ENCODE results near the gene IL4I1. TPM values are rescaled to one million over a fixed set of nuclear protein-coding genes. Genes with fewer than 3 reads are reported as not detected.
"Not testable (repeated sequence)": the region's sequence is repeated elsewhere in the genome, so short reads cannot be mapped to it uniquely, and the experiment has no call there.

IL4I1 gene
- total and polyA plus RNA-seq, 3 experiments from 2014 or later, result 13.1 to 39.1 (median 35.6) TPM

DNA sequence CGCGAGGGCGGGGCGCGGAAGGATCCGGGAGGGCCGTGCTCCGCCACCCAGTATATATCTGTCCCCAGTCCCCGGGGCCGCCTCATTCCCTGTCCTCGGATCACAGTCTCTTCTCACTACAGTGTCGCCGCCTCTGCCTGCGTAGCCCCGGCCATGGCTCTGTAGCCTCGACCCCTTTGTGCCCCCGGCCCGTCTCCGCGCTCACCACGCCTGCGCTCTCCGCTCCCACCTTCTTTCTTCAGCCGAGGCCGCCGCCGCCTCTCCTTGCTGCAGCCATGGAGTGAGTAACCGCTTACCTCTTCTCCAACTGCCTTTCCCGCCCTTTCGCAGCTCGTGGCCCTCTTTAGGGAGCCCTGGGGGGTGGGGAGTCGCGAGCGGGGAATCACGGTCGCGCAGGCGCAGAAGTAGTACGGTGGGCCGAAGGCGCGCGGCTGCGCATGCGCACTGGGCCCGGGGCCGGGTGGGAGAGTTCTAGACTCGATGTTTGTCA lies 32.5 kb upstream of the IL4I1 start, which contains the start of the genes ATF5 and NUP62:
ATF5 (plus strand) TSS at position 85 of the 490 bp plus-strand sequence. CDS start 1,646 bp downstream, outside the sequence.
NUP62 (minus strand) TSS at position 384 of the 490 bp plus-strand sequence. CDS start 19,697 bp downstream, outside the sequence.
- H3K27me3 ChIP-seq (ENCODE audit: insufficient read depth, low read length, poor library complexity, severe bottlenecking), result no peaks in the 10 kb centered on the region
- H3K4me1 Mint-ChIP-seq, result peaks cover 61 to 75% (median 72%) of the 10 kb centered on the region in 3 donors
- H3K4me3 Mint-ChIP-seq, result peak within 1 kb of the TSS; percentile 92 to 99 (median 98)
- H3K9me3 ChIP-seq (ENCODE audit: low read length), result no peaks in the 10 kb centered on the region
- peak within 1 kb of the TSS; percentile 88 to 99 (median 98) for H3K27ac Mint-ChIP-seq
- ChIA-PET POLR2A (interaction anchor here (0.5 to 2.2 kb wide), 11 partner anchors 32 to 339 kb away, joined by 3 to 13 read pairs (median 5); partner anchors contain the start of genes AKT1S1, IL4I1, PNKP and TBC1D17), CTCF (interaction anchor here (0.7 to 1.5 kb wide), 7 partner anchors 8 to 212 kb away, joined by 3 to 7 read pairs (median 3); partner anchors contain the start of gene IL4I1)
- H3K9me3 Mint-ChIP-seq, result peaks cover 0 to 3% (median 0%) of the 10 kb centered on the region in 5 donors
- H3K4me1 ChIP-seq (ENCODE audit: insufficient read depth, low read length), result peaks cover 46% of the 10 kb centered on the region
- H3K27me3 Mint-ChIP-seq, result peaks cover 0 to 7% of the 10 kb centered on the region in 2 donors
- peak; percentile 88 to 94 (median 91) for DNase-seq
- peak within 1 kb of the TSS; percentile 96 for H3K4me3 ChIP-seq (ENCODE audit: low read length)
- peaks cover 16% of the 10 kb centered on the region for H3K36me3 ChIP-seq (ENCODE audit: insufficient read depth, low read length)
- H3K27ac ChIP-seq (ENCODE audit: low read depth, low read length), result peak within 1 kb of the TSS; percentile 82
- peaks cover 0 to 41% (median 8%) of the 10 kb centered on the region in 3 donors for H3K36me3 Mint-ChIP-seq

GRCh38 chr19:49927526-49928264 lies 31.0 kb upstream of the IL4I1 start:
- peaks cover 0 to 55% (median 8%) of the 10 kb centered on the region in 3 donors for H3K36me3 Mint-ChIP-seq

DNA sequence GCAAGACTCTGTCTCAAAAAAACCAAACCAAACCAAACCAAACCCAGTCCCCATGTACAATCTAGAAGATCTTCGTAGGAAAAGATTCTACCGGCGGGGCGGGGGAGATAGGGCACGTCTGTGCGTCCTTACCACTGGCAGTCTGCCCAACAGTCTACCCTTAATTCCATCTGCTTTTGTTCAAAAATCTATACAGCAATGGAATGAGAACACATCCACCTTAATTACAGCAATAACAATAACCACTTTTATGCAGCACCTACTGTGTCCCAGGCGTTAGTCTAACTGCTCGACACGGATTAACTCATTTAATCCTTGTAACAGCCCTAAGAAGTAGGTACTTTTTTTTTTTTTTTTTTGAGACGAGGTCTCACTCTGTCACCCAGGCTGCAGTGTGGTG lies 29.8 kb upstream of the IL4I1 start:
- no peaks in the 10 kb centered on the region for H3K9me3 ChIP-seq (ENCODE audit: low read length)
- no peaks in the 10 kb centered on the region for H3K27me3 ChIP-seq (ENCODE audit: insufficient read depth, low read length, poor library complexity, severe bottlenecking)
- H3K4me3 ChIP-seq (ENCODE audit: low read length), result no peak overlapping the region
- Mint-ChIP-seq H3K27ac (peak overlapping the region in 1 of 8 donors; percentile 61), H3K27me3 (peaks cover 0 to 7% of the 10 kb centered on the region in 2 donors), H3K4me1 (peaks cover 48 to 76% (median 58%) of the 10 kb centered on the region in 3 donors), H3K9me3 (peaks cover 0 to 3% (median 0%) of the 10 kb centered on the region in 5 donors), H3K4me3 (peak overlapping the region in 2 of 7 donors; percentile 31 to 52), H3K36me3 (peaks cover 0 to 66% (median 8%) of the 10 kb centered on the region in 3 donors)
- CTCF ChIA-PET, result no interaction called here
- POLR2A ChIA-PET, result no interaction called here
- peaks cover 30% of the 10 kb centered on the region for H3K36me3 ChIP-seq (ENCODE audit: insufficient read depth, low read length)
- peaks cover 34% of the 10 kb centered on the region for H3K4me1 ChIP-seq (ENCODE audit: insufficient read depth, low read length)
- DNase-seq, result no peak
- no peak overlapping the region for H3K27ac ChIP-seq (ENCODE audit: low read depth, low read length)

More at GRCh38 chr19:49927526-49928264, 31.0 kb upstream of the IL4I1 start:
- ChIA-PET CTCF (no interaction called here), POLR2A (interaction anchor here (0.7 kb wide), 1 partner anchor 45 kb away, joined by 3 read pairs; no protein-coding TSS in a partner anchor)
- DNase-seq, result no peak
- Histone ChIP-seq H3K36me3 (ENCODE audit: insufficient read depth, low read length) (peaks cover 24% of the 10 kb centered on the region), H3K9me3 (ENCODE audit: low read length) (no peaks in the 10 kb centered on the region), H3K4me1 (ENCODE audit: insufficient read depth, low read length) (peaks cover 39% of the 10 kb centered on the region), H3K4me3 (ENCODE audit: low read length) (peak overlapping the region; percentile 20), H3K27ac (ENCODE audit: low read depth, low read length) (no peak overlapping the region), H3K27me3 (ENCODE audit: insufficient read depth, low read length, poor library complexity, severe bottlenecking) (no peaks in the 10 kb centered on the region)
- Mint-ChIP-seq H3K4me1 (peaks cover 55 to 76% (median 60%) of the 10 kb centered on the region in 3 donors), H3K4me3 (peak overlapping the region; percentile 92 to 99 (median 98)), H3K27ac (peak overlapping the region; percentile 43 to 99 (median 92)), H3K27me3 (peaks cover 0 to 7% of the 10 kb centered on the region in 2 donors), H3K9me3 (peaks cover 0 to 3% (median 0%) of the 10 kb centered on the region in 5 donors)

- Mint-ChIP-seq H3K36me3 (peaks cover 0 to 76% (median 8%) of the 10 kb centered on the region in 3 donors), H3K27ac (peak overlapping the region in 1 of 8 donors; percentile 23), H3K9me3 (peaks cover 0 to 3% (median 0%) of the 10 kb centered on the region in 5 donors), H3K4me3 (peak overlapping the region in 3 of 7 donors; percentile 8 to 58 (median 41)), H3K27me3 (peaks cover 0 to 7% of the 10 kb centered on the region in 2 donors), H3K4me1 (peaks cover 42 to 74% (median 49%) of the 10 kb centered on the region in 3 donors)
- ChIA-PET POLR2A (no interaction called here), CTCF (no interaction called here)
- Histone ChIP-seq H3K4me3 (ENCODE audit: low read length) (no peak overlapping the region), H3K27ac (ENCODE audit: low read depth, low read length) (no peak overlapping the region), H3K36me3 (ENCODE audit: insufficient read depth, low read length) (peaks cover 36% of the 10 kb centered on the region), H3K9me3 (ENCODE audit: low read length) (no peaks in the 10 kb centered on the region), H3K27me3 (ENCODE audit: insufficient read depth, low read length, poor library complexity, severe bottlenecking) (no peaks in the 10 kb centered on the region), H3K4me1 (ENCODE audit: insufficient read depth, low read length) (peaks cover 29% of the 10 kb centered on the region)
- no peak for DNase-seq
These were observed 28.8 kb upstream of the IL4I1 start for GRCh38 chr19:49925486-49925885.

DNA sequence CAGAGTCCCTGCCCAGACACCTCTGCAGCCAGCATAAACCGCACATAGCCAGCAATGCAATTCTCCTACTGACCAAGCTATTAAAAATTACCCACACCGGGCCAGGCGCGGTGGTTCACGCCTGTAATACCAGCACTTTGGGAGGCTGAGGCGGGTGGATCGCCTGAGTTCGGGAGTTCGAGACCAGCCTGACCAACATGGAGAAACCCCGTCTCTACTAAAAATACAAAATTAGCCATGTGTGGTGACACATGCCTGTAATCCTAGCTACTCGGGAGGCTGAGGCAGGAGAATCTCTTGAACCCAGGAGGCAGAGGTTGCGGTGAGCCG lies 28.2 kb upstream of the IL4I1 start:
- CTCF ChIA-PET; H3K27ac Mint-ChIP-seq; H3K4me3 ChIP-seq (ENCODE audit: low read length); H3K27me3 ChIP-seq (ENCODE audit: insufficient read depth, low read length, poor library complexity, severe bottlenecking); H3K9me3 Mint-ChIP-seq; H3K9me3 ChIP-seq (ENCODE audit: low read length); H3K27me3 Mint-ChIP-seq; POLR2A ChIA-PET; DNase-seq; H3K27ac ChIP-seq (ENCODE audit: low read depth, low read length): not testable (repeated sequence)
- Histone ChIP-seq H3K4me1 (ENCODE audit: insufficient read depth, low read length) (peaks cover 23% of the 10 kb centered on the region), H3K36me3 (ENCODE audit: insufficient read depth, low read length) (peaks cover 36% of the 10 kb centered on the region)
- Mint-ChIP-seq H3K4me1 (peaks cover 38 to 71% (median 46%) of the 10 kb centered on the region in 3 donors), H3K36me3 (peaks cover 0 to 79% (median 10%) of the 10 kb centered on the region in 3 donors), H3K4me3 (peak overlapping the region in 1 of 7 donors; percentile 74)

- DNase-seq, result no peak
- POLR2A ChIA-PET, result no interaction called here
- Mint-ChIP-seq H3K27me3 (peaks cover 0 to under 1% of the 10 kb centered on the region in 2 donors), H3K36me3 (peaks cover 0 to 77% (median 13%) of the 10 kb centered on the region in 3 donors), H3K4me1 (peaks cover 36 to 70% (median 44%) of the 10 kb centered on the region in 3 donors), H3K9me3 (no peaks in the 10 kb centered on the region), H3K4me3 (peak overlapping the region in 1 of 7 donors; percentile 74), H3K27ac (peak overlapping the region in 2 of 8 donors; percentile 60 to 75)
- Histone ChIP-seq H3K36me3 (ENCODE audit: insufficient read depth, low read length) (peaks cover 36% of the 10 kb centered on the region), H3K4me1 (ENCODE audit: insufficient read depth, low read length) (peaks cover 23% of the 10 kb centered on the region), H3K27ac (ENCODE audit: low read depth, low read length) (no peak overlapping the region), H3K9me3 (ENCODE audit: low read length) (no peaks in the 10 kb centered on the region), H3K27me3 (ENCODE audit: insufficient read depth, low read length, poor library complexity, severe bottlenecking) (no peaks in the 10 kb centered on the region), H3K4me3 (ENCODE audit: low read length) (no peak overlapping the region)
- CTCF ChIA-PET, result no interaction called here
These were observed 27.6 kb upstream of the IL4I1 start for GRCh38 chr19:49924004-49924880.

DNA sequence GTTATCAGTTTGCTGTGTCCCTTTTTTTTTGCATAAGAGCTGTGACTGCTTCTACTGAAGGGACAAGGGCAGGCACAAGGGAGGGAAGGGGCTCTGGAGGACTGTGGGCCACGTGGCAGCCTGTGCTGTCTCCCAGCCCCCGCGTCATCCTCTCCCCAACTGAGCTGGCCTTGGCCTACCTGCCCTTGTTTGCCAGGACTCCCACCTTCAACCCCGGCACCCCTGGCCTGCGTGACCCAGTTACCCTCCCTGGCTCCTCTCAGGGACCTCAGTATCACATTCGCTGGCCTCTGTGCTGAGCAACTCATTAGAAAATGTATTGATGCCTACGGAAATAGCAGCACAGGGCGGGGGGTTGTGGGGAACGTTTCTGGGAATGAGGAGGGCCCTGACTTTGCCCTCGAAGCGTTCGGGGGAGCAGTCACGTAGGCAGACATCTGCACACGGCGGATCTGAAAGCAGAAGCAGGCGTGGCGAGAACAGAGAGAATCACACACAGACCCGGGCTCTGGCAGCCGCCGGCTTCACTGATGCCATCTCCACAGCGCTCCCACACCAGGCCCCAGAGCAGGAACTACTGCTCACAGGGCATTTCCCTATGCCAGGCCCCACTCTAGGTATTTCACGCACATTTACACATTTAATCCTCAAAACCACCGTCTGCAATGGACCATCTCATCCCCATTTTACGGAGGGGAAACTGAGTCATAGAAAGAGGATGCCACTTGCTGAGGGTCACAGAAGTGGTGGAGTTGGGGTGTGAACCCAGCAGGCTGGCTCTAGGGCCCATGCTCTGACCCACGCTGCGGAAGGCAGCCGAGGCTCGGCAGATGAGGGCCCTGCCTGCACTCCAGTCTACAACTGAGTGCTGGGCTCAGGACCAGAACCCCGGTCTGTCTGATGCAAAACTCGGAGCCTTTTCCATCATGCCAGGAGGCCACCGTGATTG lies 26.6 kb upstream of the IL4I1 start:
- Histone ChIP-seq H3K4me1 (ENCODE audit: insufficient read depth, low read length) (peaks cover 18% of the 10 kb centered on the region), H3K36me3 (ENCODE audit: insufficient read depth, low read length) (peaks cover 38% of the 10 kb centered on the region), H3K4me3 (ENCODE audit: low read length) (no peak overlapping the region), H3K27ac (ENCODE audit: low read depth, low read length) (no peak overlapping the region), H3K27me3 (ENCODE audit: insufficient read depth, low read length, poor library complexity, severe bottlenecking) (no peaks in the 10 kb centered on the region), H3K9me3 (ENCODE audit: low read length) (no peaks in the 10 kb centered on the region)
- ChIA-PET POLR2A (no interaction called here), CTCF (no interaction called here)
- no peak for DNase-seq
- H3K4me3 Mint-ChIP-seq, result no peak overlapping the region
- H3K4me1 Mint-ChIP-seq, result peaks cover 33 to 69% (median 39%) of the 10 kb centered on the region in 3 donors
- H3K36me3 Mint-ChIP-seq, result peaks cover 0 to 75% (median 12%) of the 10 kb centered on the region in 3 donors
- no peaks in the 10 kb centered on the region for H3K9me3 Mint-ChIP-seq
- no peaks in the 10 kb centered on the region for H3K27me3 Mint-ChIP-seq
- peak overlapping the region in 2 of 8 donors; percentile 22 to 75 for H3K27ac Mint-ChIP-seq
